Sigmoid colon (tissue), 4 donors: ENCODE results near the gene SDK1.

Source experiments
- EP300 ChIP-seq, 4 donors: sonication (generic); formaldehyde crosslinking; IDR thresholded peaks; one replicate each; pipeline ENCODE4 v1.6.1; 2017; ENCODE audit warnings: antibody characterized with exemption in 4 of 4
- POLR2A ChIP-seq, 2 donors: fragments of 450-650 bp; IDR thresholded peaks; one replicate each; pipeline ENCODE4 v1.6.1; 2016; ENCODE audit warnings: antibody characterized with exemption in 2 of 2, mild to moderate bottlenecking in 2 of 2, moderate library complexity in 2 of 2
- TF ChIP-seq, protein P1 (sequence below), 4 experiments: fragments of 450-650 bp in 3 of 4; fragments of 200-600 bp in 1 of 4; IDR thresholded peaks; one replicate each; pipeline ENCODE4 v1.5.1; 2016 to 2019; ENCODE audit warnings: antibody characterized with exemption in 4 of 4, mild to moderate bottlenecking in 3 of 4, moderate library complexity in 2 of 4

GRCh38 chr7:4215176-4215720 lies 914.2 kb downstream of the SDK1 start:
- TF ChIP-seq, protein P1, sequence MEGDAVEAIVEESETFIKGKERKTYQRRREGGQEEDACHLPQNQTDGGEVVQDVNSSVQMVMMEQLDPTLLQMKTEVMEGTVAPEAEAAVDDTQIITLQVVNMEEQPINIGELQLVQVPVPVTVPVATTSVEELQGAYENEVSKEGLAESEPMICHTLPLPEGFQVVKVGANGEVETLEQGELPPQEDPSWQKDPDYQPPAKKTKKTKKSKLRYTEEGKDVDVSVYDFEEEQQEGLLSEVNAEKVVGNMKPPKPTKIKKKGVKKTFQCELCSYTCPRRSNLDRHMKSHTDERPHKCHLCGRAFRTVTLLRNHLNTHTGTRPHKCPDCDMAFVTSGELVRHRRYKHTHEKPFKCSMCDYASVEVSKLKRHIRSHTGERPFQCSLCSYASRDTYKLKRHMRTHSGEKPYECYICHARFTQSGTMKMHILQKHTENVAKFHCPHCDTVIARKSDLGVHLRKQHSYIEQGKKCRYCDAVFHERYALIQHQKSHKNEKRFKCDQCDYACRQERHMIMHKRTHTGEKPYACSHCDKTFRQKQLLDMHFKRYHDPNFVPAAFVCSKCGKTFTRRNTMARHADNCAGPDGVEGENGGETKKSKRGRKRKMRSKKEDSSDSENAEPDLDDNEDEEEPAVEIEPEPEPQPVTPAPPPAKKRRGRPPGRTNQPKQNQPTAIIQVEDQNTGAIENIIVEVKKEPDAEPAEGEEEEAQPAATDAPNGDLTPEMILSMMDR (IDR thresholded peaks at IDR 0.05) = no peak
- TF ChIP-seq POLR2A (IDR thresholded peaks at IDR 0.05) (no peak), EP300 (IDR thresholded peaks at IDR 0.05) (no peak)
